Measurements from ENCODE around the gene CYBC1. TPM values are rescaled to one million over a fixed set of nuclear protein-coding genes. Genes with fewer than 3 reads are reported as not detected.

CYBC1 gene
- total and polyA plus RNA-seq, 3 donors from 2014 or later = 46.3 to 88.2 (median 61.1) TPM

- 84 to 85% methylated on average over 6 to 39 of the region's 43 CpGs for WGBS, 2 donors
- no peaks in the 10 kb centered on the region for H3K36me3 ChIP-seq (ENCODE audit: low read depth, missing control alignments)
- peaks cover 8% of the 10 kb centered on the region for H3K4me1 ChIP-seq
- DNase-seq = no peak
- H3K9me3 ChIP-seq = no peaks in the 10 kb centered on the region
- no peak overlapping the region for H3K4me3 ChIP-seq
- no peaks in the 10 kb centered on the region for H3K27me3 ChIP-seq
- no peak overlapping the region for H3K27ac ChIP-seq
- no peak for TF ChIP-seq CTCF (IDR thresholded peaks at IDR 0.05)
- no peak for TF ChIP-seq POLR2A (IDR thresholded peaks at IDR 0.05)
- intact Hi-C loops (cut with DNase I; ENCODE audit: low total_unique reads) = no loop called here
Observed at GRCh38 chr17:82435601-82436583, 14.7 kb downstream of the CYBC1 start.

- Histone ChIP-seq H3K4me1 (peaks cover 8% of the 10 kb centered on the region), H3K36me3 (ENCODE audit: low read depth, missing control alignments) (no peaks in the 10 kb centered on the region), H3K27ac (no peak overlapping the region), H3K27me3 (no peaks in the 10 kb centered on the region), H3K4me3 (no peak overlapping the region), H3K9me3 (no peaks in the 10 kb centered on the region)
- no peak for DNase-seq
- intact Hi-C loops (cut with DNase I; ENCODE audit: low total_unique reads) = no loop called here
- TF ChIP-seq POLR2A (IDR thresholded peaks at IDR 0.05) = no peak
- no peak for TF ChIP-seq CTCF (IDR thresholded peaks at IDR 0.05)
- 90 to 94% methylated on average over 2 to 12 of the region's 12 CpGs for WGBS, 2 donors
Observed at GRCh38 chr17:82435103-82435502, 15.4 kb downstream of the CYBC1 start.

GRCh38 chr17:82434216-82434565 is 16.4 kb downstream of the CYBC1 start:
- no peak overlapping the region for H3K4me3 ChIP-seq
- TF ChIP-seq POLR2A (IDR thresholded peaks at IDR 0.05) = no peak
- TF ChIP-seq CTCF (IDR thresholded peaks at IDR 0.05) = no peak
- 76% methylated on average over 3 of the region's 3 CpGs for WGBS, 2 donors

GRCh38 chr17:82433560-82434215 is 16.9 kb downstream of the CYBC1 start:
- no peaks in the 10 kb centered on the region for H3K9me3 ChIP-seq
- intact Hi-C loops (cut with DNase I; ENCODE audit: low total_unique reads) = no loop called here
- TF ChIP-seq CTCF (IDR thresholded peaks at IDR 0.05) = no peak
- no peak for TF ChIP-seq POLR2A (IDR thresholded peaks at IDR 0.05)
- DNase-seq = no peak
- no peaks in the 10 kb centered on the region for H3K36me3 ChIP-seq (ENCODE audit: low read depth, missing control alignments)
- H3K4me1 ChIP-seq = peaks cover 8% of the 10 kb centered on the region
- no peak overlapping the region for H3K4me3 ChIP-seq
- 91 to 94% methylated on average over 17 to 32 of the region's 32 CpGs for WGBS, 2 donors
- H3K27ac ChIP-seq = no peak overlapping the region
- no peaks in the 10 kb centered on the region for H3K27me3 ChIP-seq

More at GRCh38 chr17:82434216-82434565, 16.4 kb downstream of the CYBC1 start:
- H3K4me1 ChIP-seq = peaks cover 8% of the 10 kb centered on the region
- DNase-seq = no peak
- no peaks in the 10 kb centered on the region for H3K9me3 ChIP-seq
- no peaks in the 10 kb centered on the region for H3K36me3 ChIP-seq (ENCODE audit: low read depth, missing control alignments)
- no peak overlapping the region for H3K27ac ChIP-seq
- no peaks in the 10 kb centered on the region for H3K27me3 ChIP-seq
- intact Hi-C loops (cut with DNase I; ENCODE audit: low total_unique reads) = no loop called here

All from testis (tissue), 3 donors.